Activated naive CD8-positive, alpha-beta T cell treated with anti-CD3 and anti-CD28 coated beads, Interleukin-2, amount 50 U/mL, for 24 hours (primary cell): Measurements from ENCODE around the gene STIM2.

Experiments used
- ATAC-seq: fragments of 150-1000 bp; cut with Tn5 transposase; one replicate; pipeline ENCODE4 v1.10.0; 2021
- DNase-seq: peaks from one replicate; pipeline ENCODE4 v3.0.0; 2021
- H3K27ac Mint-ChIP-seq: one replicate; pipeline ENCODE4 v1.8.0; 2021; ENCODE audit warnings: mild to moderate bottlenecking, mixed read lengths
- H3K27me3 Mint-ChIP-seq: one replicate; pipeline ENCODE4 v1.8.0; 2021; ENCODE audit warnings: mixed read lengths
- H3K36me3 Mint-ChIP-seq: one replicate; pipeline ENCODE4 v1.8.0; 2021; ENCODE audit warnings: low read depth, mixed read lengths
- H3K4me1 Mint-ChIP-seq: one replicate; pipeline ENCODE4 v1.8.0; 2021; ENCODE audit warnings: mixed read lengths
- H3K4me3 Mint-ChIP-seq: one replicate; pipeline ENCODE4 v1.8.0; 2021; ENCODE audit warnings: mild to moderate bottlenecking, moderate library complexity, mixed read lengths
- H3K9me3 Mint-ChIP-seq: one replicate; pipeline ENCODE4 v1.8.0; 2021; ENCODE audit warnings: mixed read lengths

STIM2 gene

GRCh38 chr4:26867914-26868684, 7.5 kb downstream of the STIM2 start:
- Mint-ChIP-seq H3K27ac (peak overlapping the region; percentile 19), H3K9me3 (no peaks in the 10 kb centered on the region), H3K4me1 (peaks cover 84% of the 10 kb centered on the region), H3K4me3 (peak overlapping the region; percentile 3), H3K36me3 (peaks cover 10% of the 10 kb centered on the region), H3K27me3 (no peaks in the 10 kb centered on the region)
- DNase-seq, result no peak
- no peak for ATAC-seq

- H3K36me3 Mint-ChIP-seq, result peaks cover 10% of the 10 kb centered on the region
- no peaks in the 10 kb centered on the region for H3K27me3 Mint-ChIP-seq
- no peak overlapping the region for H3K4me3 Mint-ChIP-seq
- H3K27ac Mint-ChIP-seq, result peak overlapping the region; percentile 9
- ATAC-seq (peak; percentile 18), DNase-seq (no peak)
- H3K4me1 Mint-ChIP-seq, result peaks cover 83% of the 10 kb centered on the region
- H3K9me3 Mint-ChIP-seq, result no peaks in the 10 kb centered on the region
These were observed 10.1 kb downstream of the STIM2 start for GRCh38 chr4:26870576-26871262.

- Mint-ChIP-seq H3K9me3 (no peaks in the 10 kb centered on the region), H3K4me1 (peaks cover 82% of the 10 kb centered on the region), H3K27me3 (no peaks in the 10 kb centered on the region), H3K4me3 (no peak overlapping the region), H3K27ac (peak overlapping the region; percentile 48), H3K36me3 (peaks cover 10% of the 10 kb centered on the region)
- no peak for ATAC-seq
- DNase-seq, result no peak
These were observed 11.0 kb downstream of the STIM2 start for GRCh38 chr4:26871611-26872010.

GRCh38 chr4:26873391-26874026, 12.9 kb downstream of the STIM2 start:
- H3K4me1 Mint-ChIP-seq, result peaks cover 86% of the 10 kb centered on the region
- no peaks in the 10 kb centered on the region for H3K9me3 Mint-ChIP-seq
- H3K36me3 Mint-ChIP-seq, result peaks cover 21% of the 10 kb centered on the region
- peak; percentile 97 for ATAC-seq
- peak overlapping the region; percentile 56 for H3K4me3 Mint-ChIP-seq
- peak overlapping the region; percentile 90 for H3K27ac Mint-ChIP-seq
- DNase-seq, result peak; percentile 50
- H3K27me3 Mint-ChIP-seq, result no peaks in the 10 kb centered on the region

GRCh38 chr4:26874110-26874509, 13.5 kb downstream of the STIM2 start:
- Mint-ChIP-seq H3K36me3 (peaks cover 25% of the 10 kb centered on the region), H3K9me3 (no peaks in the 10 kb centered on the region), H3K4me3 (no peak overlapping the region), H3K4me1 (peaks cover 86% of the 10 kb centered on the region), H3K27me3 (no peaks in the 10 kb centered on the region), H3K27ac (peak overlapping the region; percentile 90)
- no peak for DNase-seq
- no peak for ATAC-seq

- Mint-ChIP-seq H3K27me3 (no peaks in the 10 kb centered on the region), H3K9me3 (no peaks in the 10 kb centered on the region), H3K27ac (peak overlapping the region; percentile 91), H3K4me1 (peaks cover 89% of the 10 kb centered on the region), H3K36me3 (peaks cover 25% of the 10 kb centered on the region), H3K4me3 (no peak overlapping the region)
- ATAC-seq (no peak), DNase-seq (no peak)
These were observed 16.8 kb downstream of the STIM2 start for GRCh38 chr4:26877406-26877805.

GRCh38 chr4:26877961-26878360, 17.3 kb downstream of the STIM2 start:
- no peak overlapping the region for H3K4me3 Mint-ChIP-seq
- peaks cover 21% of the 10 kb centered on the region for H3K36me3 Mint-ChIP-seq
- H3K4me1 Mint-ChIP-seq, result peaks cover 89% of the 10 kb centered on the region
- DNase-seq (no peak), ATAC-seq (no peak)
- peak overlapping the region; percentile 91 for H3K27ac Mint-ChIP-seq
- no peaks in the 10 kb centered on the region for H3K27me3 Mint-ChIP-seq
- no peaks in the 10 kb centered on the region for H3K9me3 Mint-ChIP-seq

GRCh38 chr4:26878794-26879391, 18.3 kb downstream of the STIM2 start:
- Mint-ChIP-seq H3K27ac (peak overlapping the region; percentile 91), H3K4me3 (no peak overlapping the region), H3K9me3 (no peaks in the 10 kb centered on the region), H3K36me3 (peaks cover 21% of the 10 kb centered on the region), H3K27me3 (no peaks in the 10 kb centered on the region), H3K4me1 (peaks cover 88% of the 10 kb centered on the region)
- DNase-seq, result no peak
- ATAC-seq, result peak; percentile 70

- Mint-ChIP-seq H3K36me3 (peaks cover 21% of the 10 kb centered on the region), H3K4me1 (peaks cover 88% of the 10 kb centered on the region), H3K9me3 (no peaks in the 10 kb centered on the region), H3K27ac (peak overlapping the region; percentile 91), H3K27me3 (no peaks in the 10 kb centered on the region), H3K4me3 (peak overlapping the region; percentile 2)
- DNase-seq, result no peak
- ATAC-seq, result no peak
These were observed 19.2 kb downstream of the STIM2 start for GRCh38 chr4:26879805-26880204.

- ATAC-seq (peak; percentile 2), DNase-seq (no peak)
- Mint-ChIP-seq H3K4me3 (peak overlapping the region; percentile 70), H3K27ac (peak overlapping the region; percentile 89), H3K9me3 (no peaks in the 10 kb centered on the region), H3K4me1 (peaks cover 89% of the 10 kb centered on the region), H3K36me3 (peaks cover 7% of the 10 kb centered on the region), H3K27me3 (no peaks in the 10 kb centered on the region)
These were observed 23.4 kb downstream of the STIM2 start for GRCh38 chr4:26884026-26884425.

- ATAC-seq, result peak; percentile 76
- Mint-ChIP-seq H3K4me1 (peaks cover 84% of the 10 kb centered on the region), H3K9me3 (no peaks in the 10 kb centered on the region), H3K4me3 (peak overlapping the region; percentile 70), H3K36me3 (peaks cover 2% of the 10 kb centered on the region), H3K27ac (peak overlapping the region; percentile 89), H3K27me3 (no peaks in the 10 kb centered on the region)
- no peak for DNase-seq
These were observed 23.9 kb downstream of the STIM2 start for GRCh38 chr4:26884486-26884988.

GRCh38 chr4:26885912-26886274, 25.3 kb downstream of the STIM2 start:
- DNase-seq (no peak), ATAC-seq (peak; percentile 77)
- Mint-ChIP-seq H3K27ac (peak overlapping the region; percentile 89), H3K9me3 (no peaks in the 10 kb centered on the region), H3K36me3 (peaks cover 4% of the 10 kb centered on the region), H3K4me3 (peak overlapping the region; percentile 62), H3K27me3 (no peaks in the 10 kb centered on the region), H3K4me1 (peaks cover 79% of the 10 kb centered on the region)

- no peaks in the 10 kb centered on the region for H3K27me3 Mint-ChIP-seq
- peaks cover 13% of the 10 kb centered on the region for H3K36me3 Mint-ChIP-seq
- DNase-seq (no peak), ATAC-seq (no peak)
- H3K9me3 Mint-ChIP-seq, result no peaks in the 10 kb centered on the region
- peak overlapping the region; percentile 89 for H3K27ac Mint-ChIP-seq
- H3K4me1 Mint-ChIP-seq, result peaks cover 76% of the 10 kb centered on the region
- H3K4me3 Mint-ChIP-seq, result peak overlapping the region; percentile 62
These were observed 26.5 kb downstream of the STIM2 start for GRCh38 chr4:26887143-26887542.

- no peak overlapping the region for H3K4me3 Mint-ChIP-seq
- DNase-seq (no peak), ATAC-seq (no peak)
- H3K4me1 Mint-ChIP-seq, result peaks cover 76% of the 10 kb centered on the region
- peak overlapping the region; percentile 58 for H3K27ac Mint-ChIP-seq
- H3K27me3 Mint-ChIP-seq, result no peaks in the 10 kb centered on the region
- H3K36me3 Mint-ChIP-seq, result peaks cover 14% of the 10 kb centered on the region
- H3K9me3 Mint-ChIP-seq, result no peaks in the 10 kb centered on the region
These were observed 27.2 kb downstream of the STIM2 start for GRCh38 chr4:26887809-26888208.
